Measurements from ENCODE around the gene ARRB1. TPM values are rescaled to one million over a fixed set of nuclear protein-coding genes. Genes with fewer than 3 reads are reported as not detected.

The ARRB1 gene
- total RNA-seq, 2 donors from 2014 or later: 27.1 to 30.6 TPM

DNA sequence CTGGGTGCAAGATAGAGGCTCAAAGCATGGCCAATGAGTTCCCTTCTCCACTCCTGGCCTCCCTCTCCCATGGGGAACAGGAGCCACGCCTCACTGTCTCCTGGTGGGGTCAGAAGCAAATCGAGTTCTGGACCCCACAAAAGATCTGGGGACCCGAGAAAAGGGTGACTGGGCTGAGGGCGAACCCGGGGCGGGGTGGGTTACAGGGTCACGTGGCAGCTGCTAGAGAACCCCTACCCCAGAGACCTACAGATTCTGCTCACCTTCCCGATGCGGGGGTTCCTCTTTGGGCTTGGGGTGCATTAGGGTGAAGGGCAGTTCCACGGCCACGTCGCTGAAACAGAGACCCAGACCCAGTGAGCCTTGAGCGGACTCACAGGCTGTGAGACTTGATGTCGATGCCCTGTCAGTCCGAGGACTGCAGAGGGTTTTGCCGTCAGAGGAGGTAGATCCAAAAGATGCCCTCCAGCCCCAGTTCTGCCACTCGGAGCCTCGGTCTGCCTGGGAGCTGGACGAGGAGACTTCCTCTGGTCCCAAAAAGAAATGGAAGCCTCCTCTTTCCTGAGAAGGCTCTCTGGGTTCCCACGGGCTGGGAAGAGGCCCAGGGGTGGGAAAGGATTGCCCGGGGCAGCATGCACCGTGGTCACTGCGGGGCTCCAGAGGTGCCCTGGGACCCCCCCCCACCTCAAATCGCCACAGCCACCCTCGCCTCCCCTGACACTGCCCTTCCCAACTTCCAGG, 82.7 kb downstream of the ARRB1 start:
- no peak for ATAC-seq (ENCODE audit: insufficient number of reproducible peaks, low FRiP score, low read depth)
- no peaks in the 10 kb centered on the region for H3K4me1 ChIP-seq (ENCODE audit: control insufficient read depth in 1 of 2, low read depth in 2 of 2)
- H3K36me3 ChIP-seq: no peaks in the 10 kb centered on the region
- H3K27ac ChIP-seq: no peak overlapping the region
- no peaks in the 10 kb centered on the region for H3K9me3 ChIP-seq
- no peak for DNase-seq (ENCODE audit: low spot score)
- H3K27me3 ChIP-seq (replicated peaks; ENCODE audit: insufficient read depth): no peaks in the 10 kb centered on the region
- TF ChIP-seq, protein P1, sequence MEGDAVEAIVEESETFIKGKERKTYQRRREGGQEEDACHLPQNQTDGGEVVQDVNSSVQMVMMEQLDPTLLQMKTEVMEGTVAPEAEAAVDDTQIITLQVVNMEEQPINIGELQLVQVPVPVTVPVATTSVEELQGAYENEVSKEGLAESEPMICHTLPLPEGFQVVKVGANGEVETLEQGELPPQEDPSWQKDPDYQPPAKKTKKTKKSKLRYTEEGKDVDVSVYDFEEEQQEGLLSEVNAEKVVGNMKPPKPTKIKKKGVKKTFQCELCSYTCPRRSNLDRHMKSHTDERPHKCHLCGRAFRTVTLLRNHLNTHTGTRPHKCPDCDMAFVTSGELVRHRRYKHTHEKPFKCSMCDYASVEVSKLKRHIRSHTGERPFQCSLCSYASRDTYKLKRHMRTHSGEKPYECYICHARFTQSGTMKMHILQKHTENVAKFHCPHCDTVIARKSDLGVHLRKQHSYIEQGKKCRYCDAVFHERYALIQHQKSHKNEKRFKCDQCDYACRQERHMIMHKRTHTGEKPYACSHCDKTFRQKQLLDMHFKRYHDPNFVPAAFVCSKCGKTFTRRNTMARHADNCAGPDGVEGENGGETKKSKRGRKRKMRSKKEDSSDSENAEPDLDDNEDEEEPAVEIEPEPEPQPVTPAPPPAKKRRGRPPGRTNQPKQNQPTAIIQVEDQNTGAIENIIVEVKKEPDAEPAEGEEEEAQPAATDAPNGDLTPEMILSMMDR (IDR thresholded peaks at IDR 0.05): no peak
- H3K4me3 ChIP-seq: no peak overlapping the region

DNA sequence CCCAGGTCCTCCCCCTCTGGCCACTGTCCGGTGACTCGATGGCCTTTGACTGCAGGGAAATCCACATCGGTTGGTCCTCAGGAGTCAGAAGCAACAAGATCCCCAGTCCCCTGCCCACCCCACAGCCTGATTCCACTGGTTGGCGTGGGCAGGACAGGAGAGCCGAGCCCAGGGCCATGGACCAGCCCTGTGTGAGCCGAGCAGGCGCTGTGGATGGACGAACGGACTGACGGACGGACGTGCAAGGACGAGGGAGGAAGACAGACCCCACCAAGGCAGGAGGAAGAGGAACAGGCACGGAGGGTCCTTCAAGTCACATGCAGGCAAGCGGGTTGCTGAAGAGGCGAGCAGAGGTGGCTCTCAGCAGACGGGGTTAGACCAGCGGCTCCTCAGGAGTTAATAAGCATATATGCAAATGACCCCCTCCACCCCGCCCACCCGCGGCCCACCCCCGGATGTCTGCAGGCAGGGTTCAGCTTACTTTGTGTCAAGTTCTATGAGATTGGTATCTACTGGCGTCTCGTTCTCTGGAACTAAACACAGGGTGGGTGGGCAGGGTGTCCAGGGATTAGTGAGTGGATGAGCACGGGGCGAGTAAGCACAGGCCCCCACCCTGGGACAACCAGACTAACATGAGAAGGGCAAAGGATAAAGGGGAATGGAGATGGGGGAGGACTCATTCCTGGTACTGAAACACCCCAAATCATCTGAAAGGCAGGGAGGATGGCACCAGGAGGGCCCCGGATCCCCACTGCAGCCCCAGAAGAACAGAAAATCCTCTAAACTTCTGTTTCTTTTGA, 84.1 kb downstream of the ARRB1 start:
- Histone ChIP-seq H3K9me3 (no peaks in the 10 kb centered on the region), H3K27me3 (replicated peaks; ENCODE audit: insufficient read depth) (no peaks in the 10 kb centered on the region), H3K4me1 (ENCODE audit: control insufficient read depth in 1 of 2, low read depth in 2 of 2) (no peaks in the 10 kb centered on the region), H3K4me3 (no peak overlapping the region), H3K27ac (no peak overlapping the region), H3K36me3 (no peaks in the 10 kb centered on the region)
- DNase-seq (ENCODE audit: low spot score) (no peak), ATAC-seq (ENCODE audit: insufficient number of reproducible peaks, low FRiP score, low read depth) (no peak)
- TF ChIP-seq, protein P1 (IDR thresholded peaks at IDR 0.05): no peak

DNA sequence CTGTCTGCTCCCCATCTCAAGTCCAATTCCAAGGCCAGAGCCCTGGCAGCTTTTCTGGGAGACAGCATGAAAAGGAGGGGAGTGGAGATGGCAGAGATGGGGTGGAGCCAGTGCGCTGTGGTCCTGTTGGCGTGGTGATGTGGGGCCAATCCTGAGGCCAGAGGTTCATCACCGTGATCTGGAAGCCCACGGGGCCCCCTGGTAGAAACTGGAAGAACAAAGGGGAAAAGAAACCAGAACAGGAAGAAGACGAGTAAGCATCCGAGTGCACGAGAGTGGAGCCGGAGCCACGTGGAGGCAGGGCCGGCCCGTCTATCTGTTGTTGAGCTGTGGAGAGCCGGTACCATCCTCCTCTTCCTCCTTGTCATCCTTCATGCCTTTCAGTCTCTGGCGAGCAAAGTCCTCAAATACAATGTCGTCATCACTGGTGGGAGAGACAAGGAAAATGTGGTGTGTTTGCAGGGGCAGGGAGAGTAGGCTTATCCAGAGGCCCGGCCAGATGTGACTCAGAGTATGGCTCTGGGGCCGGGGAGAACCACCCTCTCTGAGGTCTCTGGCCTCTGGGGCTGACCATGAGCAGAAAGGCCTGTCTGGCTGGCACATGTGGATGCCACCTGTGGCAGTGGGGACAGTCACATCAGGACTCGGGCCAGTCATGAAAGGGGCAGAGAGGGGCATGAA, 85.5 kb downstream of the ARRB1 start:
- Histone ChIP-seq H3K4me3 (no peak overlapping the region), H3K27ac (no peak overlapping the region), H3K36me3 (no peaks in the 10 kb centered on the region), H3K9me3 (no peaks in the 10 kb centered on the region), H3K4me1 (ENCODE audit: control insufficient read depth in 1 of 2, low read depth in 2 of 2) (no peaks in the 10 kb centered on the region), H3K27me3 (replicated peaks; ENCODE audit: insufficient read depth) (no peaks in the 10 kb centered on the region)
- TF ChIP-seq, protein P1 (IDR thresholded peaks at IDR 0.05): no peak
- ATAC-seq (ENCODE audit: insufficient number of reproducible peaks, low FRiP score, low read depth) (no peak), DNase-seq (ENCODE audit: low spot score) (no peak)

DNA sequence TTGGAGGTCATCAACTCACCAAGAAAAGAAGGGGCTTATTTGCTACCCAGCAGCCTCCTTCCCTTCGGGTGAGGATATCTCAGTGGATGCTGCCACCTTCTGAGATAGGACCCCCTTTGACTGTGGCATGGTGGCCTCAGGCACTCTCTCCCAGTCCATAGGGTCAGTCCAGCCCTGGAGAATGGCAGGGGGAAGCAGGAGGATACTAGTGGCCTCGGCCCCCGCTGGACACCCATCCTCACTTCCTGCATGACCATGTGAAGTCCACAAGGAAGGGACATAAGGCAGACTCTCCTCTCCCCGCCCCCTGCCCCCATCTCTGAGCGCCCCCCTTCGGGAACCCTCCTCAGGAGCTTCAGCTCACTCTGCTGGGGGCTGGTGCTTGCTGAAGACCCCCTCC, 86.5 kb downstream of the ARRB1 start:
- ATAC-seq (ENCODE audit: insufficient number of reproducible peaks, low FRiP score, low read depth) (no peak), DNase-seq (ENCODE audit: low spot score) (no peak)
- TF ChIP-seq, protein P1 (IDR thresholded peaks at IDR 0.05): no peak
- Histone ChIP-seq H3K36me3 (no peaks in the 10 kb centered on the region), H3K27me3 (replicated peaks; ENCODE audit: insufficient read depth) (no peaks in the 10 kb centered on the region), H3K27ac (no peak overlapping the region), H3K9me3 (no peaks in the 10 kb centered on the region), H3K4me1 (ENCODE audit: control insufficient read depth in 1 of 2, low read depth in 2 of 2) (no peaks in the 10 kb centered on the region), H3K4me3 (no peak overlapping the region)

DNA sequence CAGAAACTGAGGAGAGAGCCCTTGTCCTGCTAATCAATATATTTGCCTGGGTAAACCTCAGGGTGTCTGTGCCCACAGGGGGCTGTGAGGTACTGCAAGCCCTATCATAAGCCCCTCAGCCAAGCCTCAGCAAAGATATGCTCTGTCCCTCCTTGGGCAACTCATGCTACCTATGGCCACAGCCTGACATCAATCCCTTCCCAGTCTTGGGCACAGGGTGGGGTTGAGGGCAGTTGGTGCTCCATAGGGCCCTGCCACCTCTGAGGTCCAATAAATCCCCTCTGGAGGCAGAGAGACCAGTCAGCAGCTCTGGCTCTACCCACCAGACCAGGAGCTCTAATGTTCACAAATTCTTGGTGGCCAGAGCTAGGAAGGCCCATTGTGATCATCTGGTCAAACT, 87.1 kb downstream of the ARRB1 start:
- H3K36me3 ChIP-seq: no peaks in the 10 kb centered on the region
- H3K27me3 ChIP-seq (replicated peaks; ENCODE audit: insufficient read depth): no peaks in the 10 kb centered on the region
- no peak for DNase-seq (ENCODE audit: low spot score)
- H3K4me1 ChIP-seq (ENCODE audit: control insufficient read depth in 1 of 2, low read depth in 2 of 2): no peaks in the 10 kb centered on the region
- ATAC-seq (ENCODE audit: insufficient number of reproducible peaks, low FRiP score, low read depth): no peak
- TF ChIP-seq, protein P1 (IDR thresholded peaks at IDR 0.05): no peak
- H3K9me3 ChIP-seq: no peaks in the 10 kb centered on the region
- H3K4me3 ChIP-seq: no peak overlapping the region
- H3K27ac ChIP-seq: no peak overlapping the region
